22Rv1 (cell line): ENCODE results near the gene GCSAM.

Source experiments
- ZFX ChIP-seq: fragments of 450-650 bp; IDR thresholded peaks from 2 replicates; pipeline ENCODE4 v1.6.1; 2017; ENCODE audit warnings: antibody characterized with exemption, borderline replicate concordance
- TF ChIP-seq, protein P1 (sequence below): fragments of 450-650 bp; IDR thresholded peaks from 2 replicates; pipeline ENCODE4 v1.5.1; 2017; ENCODE audit warnings: mild to moderate bottlenecking

DNA sequence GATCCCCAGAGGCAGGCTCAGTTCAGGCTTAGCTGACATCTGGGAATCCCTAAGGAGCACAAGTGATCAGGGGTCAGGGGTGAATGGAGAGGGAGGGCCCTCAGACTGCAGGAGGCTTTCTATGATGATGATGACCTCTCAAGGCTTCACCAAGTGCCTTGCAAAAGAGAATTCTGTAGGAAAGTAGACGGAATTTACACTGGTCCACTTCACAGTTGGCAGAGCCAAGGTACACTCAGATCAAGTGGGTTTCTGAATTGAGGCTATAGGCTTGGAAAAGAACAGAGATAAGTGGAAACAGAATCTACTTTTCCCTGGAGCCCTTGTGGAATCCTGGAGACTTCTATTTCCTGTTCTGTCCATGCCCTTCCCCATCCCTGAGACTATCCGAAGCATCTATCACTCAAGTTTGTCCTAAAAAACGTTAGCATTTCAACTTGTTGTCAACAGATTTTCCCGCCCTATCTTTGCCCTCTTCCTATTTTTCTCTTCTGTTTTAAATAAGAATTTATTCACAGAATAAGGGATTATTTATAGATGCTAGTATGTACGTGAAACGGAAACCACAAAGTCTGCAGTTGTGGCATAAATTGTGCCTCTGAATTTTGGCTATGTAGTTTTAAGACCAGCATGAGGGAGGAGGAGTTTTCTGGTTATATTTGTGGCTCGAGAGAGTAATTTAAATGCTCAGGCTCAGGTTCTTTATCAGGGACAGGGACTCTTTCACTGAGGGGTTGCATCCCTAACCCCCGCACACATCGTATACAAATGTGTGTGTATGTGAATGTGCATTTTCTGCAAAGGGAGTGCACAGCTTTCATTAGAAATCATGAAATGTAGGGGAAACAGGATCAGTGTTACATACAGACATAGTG is 12.8 kb downstream of the GCSAM start:
- TF ChIP-seq, protein P1, sequence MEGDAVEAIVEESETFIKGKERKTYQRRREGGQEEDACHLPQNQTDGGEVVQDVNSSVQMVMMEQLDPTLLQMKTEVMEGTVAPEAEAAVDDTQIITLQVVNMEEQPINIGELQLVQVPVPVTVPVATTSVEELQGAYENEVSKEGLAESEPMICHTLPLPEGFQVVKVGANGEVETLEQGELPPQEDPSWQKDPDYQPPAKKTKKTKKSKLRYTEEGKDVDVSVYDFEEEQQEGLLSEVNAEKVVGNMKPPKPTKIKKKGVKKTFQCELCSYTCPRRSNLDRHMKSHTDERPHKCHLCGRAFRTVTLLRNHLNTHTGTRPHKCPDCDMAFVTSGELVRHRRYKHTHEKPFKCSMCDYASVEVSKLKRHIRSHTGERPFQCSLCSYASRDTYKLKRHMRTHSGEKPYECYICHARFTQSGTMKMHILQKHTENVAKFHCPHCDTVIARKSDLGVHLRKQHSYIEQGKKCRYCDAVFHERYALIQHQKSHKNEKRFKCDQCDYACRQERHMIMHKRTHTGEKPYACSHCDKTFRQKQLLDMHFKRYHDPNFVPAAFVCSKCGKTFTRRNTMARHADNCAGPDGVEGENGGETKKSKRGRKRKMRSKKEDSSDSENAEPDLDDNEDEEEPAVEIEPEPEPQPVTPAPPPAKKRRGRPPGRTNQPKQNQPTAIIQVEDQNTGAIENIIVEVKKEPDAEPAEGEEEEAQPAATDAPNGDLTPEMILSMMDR = no peak
- TF ChIP-seq ZFX = no peak
